ELR (cell line): ENCODE data around the gene DNAH9.

Source experiments
- DNase-seq: peaks from one replicate; pipeline ENCODE4 v3.0.0-alpha.2; 2015; ENCODE audit warnings: low read depth

Gene DNAH9

DNA sequence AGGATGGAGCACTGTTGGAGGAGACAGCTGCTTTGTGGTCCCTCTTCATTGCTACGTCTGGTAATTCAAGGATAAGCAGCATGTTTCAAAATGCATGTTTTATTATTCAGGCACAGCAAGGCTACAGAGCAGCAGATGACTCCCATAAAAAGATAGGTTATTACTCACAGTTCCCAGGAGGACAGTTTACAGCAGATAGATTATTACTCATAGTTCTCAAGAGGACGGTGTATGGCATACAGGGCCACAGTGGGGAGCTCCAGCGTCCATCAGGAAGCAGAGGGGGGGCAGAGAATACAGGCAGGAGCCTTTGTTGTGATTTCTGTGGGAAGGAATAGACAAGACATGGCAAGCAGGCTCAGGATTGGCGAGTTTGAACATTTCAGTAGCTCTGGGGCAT is 72.9 kb downstream of the DNAH9 start:
- DNase-seq, result no peak

DNA sequence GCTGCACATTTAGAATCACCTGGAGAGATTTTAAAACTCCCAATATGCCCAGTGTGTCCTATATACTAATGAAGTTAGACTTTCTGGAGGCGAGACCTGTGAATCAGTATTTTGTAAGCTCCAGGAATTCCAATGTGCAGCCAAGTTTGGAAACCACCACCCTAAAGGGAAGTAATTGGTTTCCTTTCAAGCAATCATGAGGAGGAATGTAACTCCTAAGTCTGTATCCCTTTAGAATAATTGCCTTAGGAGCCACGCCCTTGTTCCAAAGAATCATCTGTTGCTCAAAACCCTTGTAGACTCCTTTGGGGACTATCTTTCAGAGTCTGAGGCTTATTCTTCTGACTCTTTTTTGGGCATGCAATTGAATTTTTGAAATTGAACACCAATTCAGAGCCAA is 84.4 kb downstream of the DNAH9 start:
- DNase-seq, result no peak

DNA sequence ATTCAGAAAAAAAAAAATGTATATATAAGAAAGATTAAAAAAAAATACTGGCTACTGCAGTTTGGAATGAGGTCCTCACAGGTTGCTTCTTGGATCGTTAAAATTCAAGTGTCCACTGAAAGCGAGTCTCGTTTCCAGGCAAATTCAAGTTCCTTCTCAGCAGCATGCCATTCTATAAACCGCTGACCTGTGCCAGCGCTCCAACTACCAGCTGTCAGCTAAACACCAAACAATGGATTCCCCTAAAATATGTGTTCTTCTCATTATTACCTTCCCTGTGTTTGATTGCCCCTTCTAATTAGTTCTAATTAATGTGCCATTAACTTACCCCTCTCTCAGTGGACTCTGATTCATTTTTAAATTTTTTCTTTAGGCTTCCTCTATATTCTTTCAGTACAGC is 92.4 kb downstream of the DNAH9 start:
- DNase-seq, result no peak

DNA sequence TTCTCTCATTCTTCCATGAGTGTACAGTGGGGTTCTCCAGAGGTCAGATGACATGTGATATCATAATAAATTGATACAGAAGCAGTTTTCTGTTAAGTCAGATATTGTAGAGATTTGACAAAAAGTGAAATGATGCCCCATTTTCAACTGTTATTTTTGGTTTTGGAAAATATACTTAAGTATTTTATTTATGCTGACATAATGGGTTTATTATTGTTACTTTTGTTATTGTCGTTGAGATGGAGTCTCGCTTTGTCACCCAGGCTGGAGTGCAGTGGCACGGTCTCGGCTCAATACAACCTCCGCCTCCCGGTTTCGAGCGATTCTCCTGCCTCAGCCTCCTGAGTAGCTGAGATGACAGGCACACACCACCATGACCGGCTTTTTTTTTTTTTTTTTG is 94.4 kb downstream of the DNAH9 start:
- DNase-seq, result no peak

DNA sequence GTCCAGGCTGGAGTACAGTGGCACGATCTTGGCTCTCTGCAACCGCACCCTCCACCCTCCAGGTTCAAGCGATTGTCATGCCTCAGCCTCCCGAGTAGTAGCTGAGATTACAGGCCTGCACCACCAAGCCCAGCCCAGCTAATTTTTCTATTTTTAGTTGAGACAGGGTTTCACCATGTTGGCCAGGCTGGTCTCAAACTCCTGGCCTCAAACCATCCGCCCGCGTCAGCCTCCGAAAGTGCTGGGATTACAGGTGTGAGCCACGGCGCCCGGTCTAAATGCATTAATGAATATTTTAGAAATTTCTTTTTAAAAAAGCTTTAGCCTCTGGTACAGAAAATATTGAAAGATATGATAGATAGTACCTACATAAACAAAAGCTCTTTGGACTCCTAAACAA is 95.0 kb downstream of the DNAH9 start:
- no peak for DNase-seq

DNA sequence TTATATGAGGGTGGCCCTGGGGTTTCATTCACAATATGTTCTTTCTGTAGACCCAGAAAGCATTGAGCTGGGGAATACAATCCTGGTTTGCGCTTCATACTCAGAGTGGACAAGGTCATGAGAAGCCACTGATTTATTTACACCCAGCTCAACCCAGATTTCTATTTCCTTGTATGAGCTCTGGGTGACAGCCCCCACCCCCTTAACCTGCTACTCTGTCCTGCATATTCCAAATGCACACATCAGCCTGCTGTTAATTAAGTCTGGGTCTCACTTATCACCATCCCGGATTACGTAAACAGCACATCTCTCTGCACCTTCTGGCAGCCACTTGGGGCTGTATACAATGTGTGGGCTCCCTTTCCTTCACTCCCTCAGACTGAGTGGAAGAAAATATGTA is 102.4 kb downstream of the DNAH9 start:
- no peak for DNase-seq

DNA sequence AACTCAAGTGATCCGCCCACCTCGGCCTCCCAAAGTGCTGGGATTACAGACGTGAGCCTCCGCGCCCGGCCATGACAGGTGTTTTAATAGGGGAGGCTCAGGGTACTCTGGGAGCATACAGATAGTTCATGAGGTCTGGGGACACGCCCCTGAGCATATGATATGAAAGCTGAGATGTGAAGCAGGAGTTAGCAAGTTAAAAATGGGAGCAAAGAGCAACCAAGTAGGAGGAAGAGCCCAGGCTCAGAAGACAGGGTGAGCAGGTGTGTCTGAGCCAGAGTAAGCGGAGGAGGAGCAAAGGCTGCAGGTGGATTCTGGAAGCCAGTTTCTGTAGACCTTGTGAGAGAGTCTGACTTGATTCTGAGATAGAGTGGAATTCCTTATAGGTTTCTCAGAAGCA is 103.6 kb downstream of the DNAH9 start:
- DNase-seq, result no peak

DNA sequence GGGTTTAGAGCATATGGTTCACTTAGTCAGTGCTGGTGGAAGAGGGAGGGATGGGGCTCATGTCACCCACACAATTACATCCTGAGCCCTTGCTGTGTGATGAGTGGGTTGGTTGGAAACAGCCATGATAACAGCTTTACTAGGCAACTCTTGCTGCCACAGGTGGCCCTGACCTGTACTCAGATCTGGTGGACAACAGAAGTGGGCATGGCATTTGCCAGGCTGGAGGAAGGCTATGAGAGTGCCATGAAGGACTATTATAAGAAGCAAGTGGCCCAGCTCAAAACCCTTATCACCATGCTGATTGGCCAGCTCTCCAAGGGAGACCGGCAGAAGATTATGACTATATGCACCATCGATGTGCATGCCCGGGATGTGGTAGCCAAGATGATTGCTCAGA is 105.8 kb downstream of the DNAH9 start:
- no peak for DNase-seq

DNA sequence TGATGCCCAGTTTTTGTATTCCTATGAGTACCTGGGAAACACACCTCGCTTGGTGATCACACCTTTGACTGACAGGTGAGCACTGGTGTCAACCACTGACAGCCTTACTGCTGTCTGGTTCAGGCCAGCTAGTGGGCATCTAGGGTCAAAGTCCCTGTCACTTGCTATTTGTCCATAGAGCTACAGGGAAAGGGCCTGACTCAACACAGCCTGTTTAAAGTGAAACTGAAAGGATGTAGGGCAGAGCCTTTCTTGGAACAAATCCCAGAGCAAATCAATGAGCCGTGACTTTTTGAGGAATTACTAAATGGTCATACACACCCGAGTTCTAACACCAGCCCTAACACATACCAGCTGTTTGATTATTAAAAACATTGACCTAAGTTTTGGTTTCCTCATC is 106.8 kb downstream of the DNAH9 start:
- no peak for DNase-seq

DNA sequence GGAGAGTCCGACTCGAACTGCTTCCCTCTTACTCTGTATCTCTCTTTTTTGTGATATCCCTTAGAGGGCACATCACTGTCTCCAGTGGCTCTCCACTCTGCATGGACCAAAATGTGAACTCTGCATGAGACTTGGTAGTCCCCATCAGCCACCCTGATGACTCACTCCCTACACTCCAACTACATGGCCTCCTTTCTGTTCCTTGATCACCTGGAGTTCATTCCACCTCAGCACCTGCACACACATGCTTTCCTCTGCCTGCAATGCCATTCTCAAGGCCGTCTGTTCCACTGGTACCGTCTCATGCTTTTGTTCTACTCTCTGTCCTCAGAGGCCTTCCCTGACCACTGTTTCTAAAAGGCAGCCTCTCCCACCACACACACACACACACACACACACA is 109.3 kb downstream of the DNAH9 start:
- DNase-seq, result no peak

DNA sequence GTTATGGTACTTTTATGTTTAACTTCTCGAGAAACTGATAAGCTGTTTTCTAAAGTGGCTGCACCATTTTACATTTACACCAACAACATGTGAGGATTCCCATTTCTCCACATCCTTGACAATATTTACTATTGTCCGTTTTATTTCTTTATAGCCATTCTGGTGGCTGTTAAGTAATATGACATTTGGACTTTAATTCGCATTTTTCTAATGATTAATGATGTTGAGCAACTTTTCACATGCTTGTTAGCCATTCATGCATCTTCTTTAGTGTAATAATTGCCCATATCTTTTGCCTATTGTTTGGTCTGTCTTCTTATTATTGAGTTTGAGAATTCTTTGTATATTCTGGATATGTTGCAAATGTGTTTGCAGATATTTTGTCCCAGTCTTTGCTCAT is 114.2 kb downstream of the DNAH9 start:
- DNase-seq, result no peak

DNA sequence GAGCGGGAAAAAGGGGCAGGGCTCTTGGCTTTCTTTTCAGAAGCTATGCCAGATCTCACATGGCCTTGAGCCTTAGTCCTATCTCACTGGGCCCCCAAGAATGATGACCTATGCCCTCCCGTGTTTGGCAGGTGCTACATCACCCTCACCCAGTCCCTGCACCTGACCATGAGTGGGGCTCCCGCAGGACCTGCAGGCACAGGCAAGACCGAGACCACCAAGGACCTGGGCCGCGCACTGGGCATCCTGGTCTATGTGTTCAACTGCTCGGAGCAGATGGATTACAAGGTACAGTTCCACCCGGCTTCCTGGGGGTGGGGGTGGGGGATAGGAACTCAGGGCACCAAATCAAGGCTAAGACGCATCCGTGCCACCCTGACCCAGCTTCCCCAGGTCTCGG is 120.9 kb downstream of the DNAH9 start:
- DNase-seq, result no peak

DNA sequence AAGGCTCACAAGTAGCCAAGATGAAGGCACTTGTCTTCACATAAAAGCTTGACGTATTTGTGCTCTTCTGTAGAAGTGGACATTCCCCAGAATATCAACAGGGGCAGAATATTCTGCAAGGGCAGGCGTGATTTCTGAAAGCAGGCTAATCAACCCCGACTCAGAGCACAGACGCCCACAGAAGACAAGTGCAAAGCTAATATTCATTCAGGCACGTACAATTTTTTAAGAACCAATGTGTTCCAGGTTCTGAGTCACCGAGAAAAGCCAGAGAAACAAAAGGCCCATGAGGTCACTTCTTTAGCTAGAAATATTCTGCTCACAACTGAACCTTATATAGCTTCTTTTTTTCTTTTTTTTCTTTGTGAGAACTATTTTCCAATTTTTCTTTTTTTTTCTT is 121.6 kb downstream of the DNAH9 start:
- DNase-seq, result no peak

DNA sequence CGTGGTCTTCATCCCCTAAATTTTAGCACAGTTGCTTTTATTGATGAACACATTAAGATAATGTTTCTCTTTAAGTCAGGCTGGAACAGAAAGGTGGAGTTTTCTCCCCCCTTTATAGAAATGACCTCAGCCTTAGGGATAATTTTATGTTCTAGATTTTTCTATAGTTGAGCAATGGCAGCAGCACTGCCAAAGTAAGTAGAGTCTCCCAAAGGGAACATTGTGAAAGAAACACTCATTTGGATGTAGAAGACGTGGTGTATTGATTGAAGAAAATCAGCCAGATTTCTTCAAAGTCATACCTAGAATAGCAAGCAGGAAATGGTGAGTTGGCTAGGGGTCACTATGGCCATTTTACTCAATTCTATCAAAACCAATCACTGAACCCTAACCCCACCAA is 122.5 kb downstream of the DNAH9 start:
- DNase-seq, result no peak

DNA sequence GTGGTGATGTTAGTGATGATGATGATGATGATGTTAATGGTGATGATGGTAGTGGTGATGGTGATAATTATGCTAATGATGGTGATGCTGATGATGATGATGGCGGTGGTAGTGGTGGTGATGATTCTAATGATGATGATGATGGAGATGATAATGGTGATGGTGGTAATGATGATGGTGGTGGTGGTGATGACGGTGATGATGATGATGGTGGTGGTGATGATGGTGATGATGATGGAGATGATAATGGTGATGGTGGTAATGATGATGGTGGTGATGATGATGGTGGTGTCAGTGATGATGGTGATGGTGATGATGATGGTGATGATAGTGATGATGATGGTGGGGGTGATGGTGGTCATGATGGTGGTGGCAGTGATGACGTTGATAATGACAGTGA is 132.5 kb downstream of the DNAH9 start:
- no peak for DNase-seq

DNA sequence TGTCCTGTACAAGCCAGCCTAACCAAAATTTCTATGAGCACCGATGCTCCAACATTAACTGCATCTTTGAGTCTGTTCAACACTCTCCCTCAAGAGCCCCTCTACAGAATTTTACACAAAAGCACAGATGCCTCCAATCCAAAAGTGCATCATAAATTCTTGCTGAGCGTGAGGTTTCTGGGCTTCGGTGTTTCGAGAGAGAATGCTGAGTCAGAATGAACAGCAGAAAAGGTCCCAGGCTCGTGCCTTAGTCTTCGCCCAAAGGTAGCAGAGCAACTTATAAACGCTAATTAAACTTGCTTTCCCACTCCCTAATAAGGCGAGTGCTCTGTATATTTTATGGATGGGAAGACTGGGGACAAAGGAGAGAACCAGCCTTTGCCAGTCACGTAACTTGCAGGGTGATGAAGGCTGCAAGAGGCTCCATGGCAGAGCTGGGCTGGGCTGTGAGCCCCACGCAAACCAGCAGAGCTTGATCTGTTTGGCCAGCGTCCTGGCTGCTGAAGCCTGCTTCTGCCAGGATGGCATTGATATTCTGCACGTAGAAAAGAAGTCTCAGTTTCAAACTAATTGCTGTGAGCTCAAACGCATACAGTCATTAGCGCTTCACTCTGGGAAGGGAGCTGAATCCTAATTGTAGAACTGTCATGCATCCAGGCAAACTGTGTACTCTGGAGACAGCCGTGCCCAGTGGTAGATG is 138.5 kb downstream of the DNAH9 start:
- no peak for DNase-seq

DNA sequence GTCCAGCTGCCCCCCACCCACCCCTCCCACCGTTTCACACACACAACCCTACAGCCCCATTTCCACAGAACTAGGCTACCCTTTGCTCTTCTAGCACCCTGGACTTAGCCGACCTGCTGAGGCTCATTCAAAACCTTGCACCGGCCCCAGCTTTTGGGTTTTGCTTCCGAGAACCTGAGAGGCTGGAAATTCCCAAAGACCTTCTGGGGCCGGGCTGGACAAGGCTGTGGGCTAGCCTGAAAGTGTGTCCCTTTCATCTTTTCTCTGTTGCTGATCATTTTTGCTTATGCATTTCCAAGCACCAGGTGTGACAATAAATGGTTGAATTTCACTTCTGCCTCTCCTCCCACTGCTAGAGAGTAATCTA is 139.0 kb downstream of the DNAH9 start:
- no peak for DNase-seq

DNA sequence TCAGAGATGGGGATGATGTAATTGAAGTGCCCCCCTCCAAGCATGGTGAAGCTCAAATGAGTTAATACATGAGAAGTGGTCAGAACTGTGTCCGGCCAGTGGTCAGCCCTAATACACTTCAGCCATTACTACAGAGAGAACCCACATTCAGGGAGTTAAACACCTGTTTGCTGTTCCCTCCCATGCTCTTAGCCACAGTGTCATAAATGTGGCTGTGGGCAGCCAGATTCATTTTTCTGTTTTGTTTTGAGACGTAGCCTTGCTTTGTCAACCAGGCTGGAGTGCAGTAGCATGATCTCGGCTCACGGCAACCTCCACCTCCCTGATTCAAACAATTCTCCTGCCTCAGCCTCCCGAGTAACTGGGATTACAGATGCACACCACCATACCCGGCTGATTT is 139.9 kb downstream of the DNAH9 start:
- no peak for DNase-seq

DNA sequence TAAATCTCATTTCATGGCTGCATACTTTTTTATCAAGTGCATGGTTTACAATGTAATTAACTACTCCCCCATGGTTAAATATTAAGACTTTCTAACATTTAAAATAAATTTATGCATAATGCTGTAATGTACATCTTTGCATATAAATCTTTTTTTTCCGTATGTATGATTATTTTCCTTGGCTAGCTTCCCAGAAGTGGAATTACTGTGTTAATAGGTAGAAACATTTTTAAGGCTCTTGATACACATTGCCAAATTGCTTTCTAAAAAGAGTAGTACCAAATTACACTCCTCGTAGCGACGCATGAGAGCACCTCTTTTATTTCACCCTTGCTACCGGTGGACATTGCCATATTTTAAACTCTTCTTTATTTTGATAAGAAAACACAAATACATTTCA is 141.1 kb downstream of the DNAH9 start:
- no peak for DNase-seq

DNA sequence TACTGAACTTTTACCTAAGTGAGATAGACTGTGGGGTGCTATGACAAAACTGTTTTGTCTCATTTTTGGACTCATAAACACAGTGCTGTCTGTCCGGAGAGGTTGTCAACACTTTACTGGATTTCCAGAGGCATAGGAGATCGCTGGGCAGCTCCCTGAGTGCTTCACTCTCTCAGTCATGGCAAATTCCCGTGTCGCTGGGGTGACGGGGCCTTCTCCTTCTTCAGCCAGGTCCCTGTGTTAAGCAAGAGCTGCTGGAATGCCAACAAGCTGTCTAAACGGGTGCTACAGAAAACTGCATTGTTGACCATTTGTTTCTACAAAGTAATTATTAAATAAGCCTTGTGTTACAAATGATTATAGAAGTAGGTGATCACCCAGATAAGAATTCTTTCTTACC is 141.6 kb downstream of the DNAH9 start:
- no peak for DNase-seq

DNA sequence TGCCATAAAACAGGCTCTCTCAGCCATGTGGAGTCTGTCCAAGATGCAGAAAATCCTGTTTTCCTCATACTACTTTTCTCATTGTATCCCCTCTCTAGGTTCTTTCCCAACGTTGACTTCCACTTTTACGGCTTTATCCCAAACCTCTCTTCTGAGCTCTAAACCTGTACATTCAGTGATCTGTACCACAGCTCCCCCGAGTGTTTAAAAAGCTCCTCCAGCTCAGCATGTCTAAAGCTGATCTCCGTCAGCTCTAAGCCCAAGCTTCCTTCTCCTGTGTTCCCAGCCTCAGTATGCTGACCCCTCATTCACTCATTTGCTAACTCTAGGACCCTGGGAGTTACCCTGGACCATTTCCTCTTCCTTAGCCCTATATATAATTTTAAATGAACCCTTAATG is 144.6 kb downstream of the DNAH9 start:
- DNase-seq, result no peak

DNA sequence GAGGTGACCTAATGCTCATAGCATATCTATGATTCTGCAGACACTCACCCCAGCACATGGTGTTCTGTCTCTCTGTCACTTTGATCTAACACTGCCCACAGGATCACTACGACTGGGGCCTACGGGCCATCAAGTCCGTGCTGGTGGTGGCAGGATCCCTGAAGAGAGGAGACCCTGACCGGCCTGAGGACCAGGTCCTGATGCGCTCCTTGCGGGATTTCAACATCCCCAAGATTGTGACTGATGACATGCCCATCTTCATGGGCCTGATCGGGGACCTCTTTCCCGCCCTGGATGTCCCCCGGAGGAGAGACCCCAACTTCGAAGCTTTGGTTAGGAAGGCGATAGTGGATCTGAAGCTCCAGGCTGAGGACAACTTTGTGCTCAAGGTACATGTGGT is 146.4 kb downstream of the DNAH9 start:
- no peak for DNase-seq

DNA sequence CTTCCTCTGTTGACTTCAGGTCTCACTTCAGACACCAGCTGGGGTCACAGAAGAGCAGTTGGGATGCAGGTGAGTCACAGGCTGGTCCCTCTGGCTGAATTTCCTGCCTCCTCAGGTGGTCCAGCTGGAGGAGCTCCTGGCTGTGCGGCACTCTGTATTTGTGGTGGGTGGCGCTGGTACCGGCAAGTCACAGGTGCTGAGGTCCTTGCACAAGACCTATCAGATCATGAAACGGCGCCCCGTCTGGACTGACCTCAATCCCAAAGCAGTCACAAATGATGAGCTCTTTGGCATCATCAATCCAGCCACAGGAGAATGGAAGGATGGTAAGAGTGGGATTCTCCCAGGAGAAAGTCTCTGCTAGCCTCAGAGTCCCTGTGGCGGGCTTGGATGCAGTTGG is 149.2 kb downstream of the DNAH9 start:
- DNase-seq, result no peak

DNA sequence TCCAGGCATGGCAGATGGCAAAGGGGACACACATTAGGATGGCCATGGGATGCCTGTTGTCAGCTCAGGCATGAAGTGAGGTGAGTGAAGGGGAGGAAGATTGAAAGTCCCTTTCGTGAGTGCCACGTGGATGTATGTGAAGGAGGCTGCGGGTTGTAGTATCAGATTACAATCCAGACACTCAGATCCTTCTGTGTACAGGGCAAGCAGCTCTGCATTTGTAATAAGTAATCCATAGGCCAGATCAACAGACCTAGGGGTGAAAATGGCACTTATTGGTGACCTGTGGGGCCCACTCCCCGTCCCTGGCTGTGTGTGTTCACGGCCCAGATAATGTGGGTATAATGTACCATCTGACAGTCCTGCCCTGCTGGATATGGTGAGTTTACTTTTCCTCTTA is 159.5 kb downstream of the DNAH9 start:
- no peak for DNase-seq

DNA sequence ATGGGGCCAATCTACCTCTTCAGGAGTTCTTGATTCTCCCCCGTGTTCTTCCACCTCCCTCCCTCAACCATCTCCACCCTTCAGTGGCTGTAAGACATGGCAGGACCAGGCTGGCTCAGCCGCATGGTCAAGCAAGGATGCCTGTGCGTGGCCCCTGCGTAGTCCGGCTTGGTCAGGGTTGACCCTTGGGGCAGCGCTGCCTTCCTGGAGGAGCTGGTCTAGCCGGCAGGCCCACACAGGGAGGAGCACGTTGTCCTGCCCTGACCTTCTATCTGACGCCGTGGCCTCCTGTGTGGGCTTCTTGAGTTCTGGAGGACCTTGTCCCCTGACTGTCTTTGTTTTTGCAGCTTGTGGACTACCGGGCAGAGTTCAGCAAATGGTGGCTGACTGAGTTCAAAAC is 169.8 kb downstream of the DNAH9 start:
- no peak for DNase-seq
